HG03521 (cell line): ENCODE measurements around the gene BCAR1.
"Not testable (repeated sequence)": the region's sequence is repeated elsewhere in the genome, so short reads cannot be mapped to it uniquely, and the experiment has no call there.

Experiments used
- ATAC-seq: cut with Tn5 transposase; IDR thresholded peaks from one replicate; pipeline ENCODE4 v1.9.1; 2021; ENCODE audit warnings: mild to moderate bottlenecking, moderate library complexity; ENCODE audit not compliant: unreplicated experiment

BCAR1 gene, protein sequence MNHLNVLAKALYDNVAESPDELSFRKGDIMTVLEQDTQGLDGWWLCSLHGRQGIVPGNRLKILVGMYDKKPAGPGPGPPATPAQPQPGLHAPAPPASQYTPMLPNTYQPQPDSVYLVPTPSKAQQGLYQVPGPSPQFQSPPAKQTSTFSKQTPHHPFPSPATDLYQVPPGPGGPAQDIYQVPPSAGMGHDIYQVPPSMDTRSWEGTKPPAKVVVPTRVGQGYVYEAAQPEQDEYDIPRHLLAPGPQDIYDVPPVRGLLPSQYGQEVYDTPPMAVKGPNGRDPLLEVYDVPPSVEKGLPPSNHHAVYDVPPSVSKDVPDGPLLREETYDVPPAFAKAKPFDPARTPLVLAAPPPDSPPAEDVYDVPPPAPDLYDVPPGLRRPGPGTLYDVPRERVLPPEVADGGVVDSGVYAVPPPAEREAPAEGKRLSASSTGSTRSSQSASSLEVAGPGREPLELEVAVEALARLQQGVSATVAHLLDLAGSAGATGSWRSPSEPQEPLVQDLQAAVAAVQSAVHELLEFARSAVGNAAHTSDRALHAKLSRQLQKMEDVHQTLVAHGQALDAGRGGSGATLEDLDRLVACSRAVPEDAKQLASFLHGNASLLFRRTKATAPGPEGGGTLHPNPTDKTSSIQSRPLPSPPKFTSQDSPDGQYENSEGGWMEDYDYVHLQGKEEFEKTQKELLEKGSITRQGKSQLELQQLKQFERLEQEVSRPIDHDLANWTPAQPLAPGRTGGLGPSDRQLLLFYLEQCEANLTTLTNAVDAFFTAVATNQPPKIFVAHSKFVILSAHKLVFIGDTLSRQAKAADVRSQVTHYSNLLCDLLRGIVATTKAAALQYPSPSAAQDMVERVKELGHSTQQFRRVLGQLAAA

DNA sequence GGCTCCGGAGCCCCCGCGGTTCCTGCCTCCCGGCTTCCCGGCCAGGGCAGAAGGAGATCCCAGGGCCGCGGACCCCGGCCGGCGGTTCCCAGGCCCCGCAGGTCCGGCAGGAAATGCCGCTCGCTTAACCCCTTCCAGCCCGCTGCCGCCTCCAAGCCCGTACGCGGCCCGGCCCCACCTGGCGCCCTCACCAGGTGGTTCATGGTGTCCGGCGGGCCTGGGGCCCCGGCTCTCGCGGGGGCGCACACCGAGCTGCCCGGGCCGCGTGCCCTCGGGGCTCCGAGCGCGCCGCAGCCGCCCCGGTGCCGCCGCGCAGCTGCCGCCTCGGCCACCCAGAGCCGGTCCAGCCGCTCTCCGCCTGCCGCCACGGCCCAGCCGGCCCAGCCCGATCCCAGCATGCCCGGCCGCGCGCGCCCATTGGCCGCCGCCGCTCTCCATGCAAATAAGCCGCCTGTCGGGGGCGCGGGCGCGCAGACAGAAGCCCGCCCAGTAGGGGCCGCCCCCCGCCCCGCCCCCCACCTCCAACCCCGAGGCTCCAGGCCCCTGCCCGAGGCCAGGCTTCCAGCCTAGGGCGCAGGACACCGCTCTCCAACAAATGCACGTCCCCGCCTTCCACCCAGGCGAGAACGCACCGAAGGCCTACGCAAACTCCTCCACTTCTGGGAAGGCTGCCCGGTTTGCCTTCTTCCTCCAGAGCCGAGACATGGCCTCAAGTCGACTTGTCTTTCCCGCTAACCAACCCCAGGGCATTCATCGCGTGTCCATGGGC is at the start of gene BCAR1:
TSS of gene BCAR1 (minus strand) at position 345 of the 769 bp plus-strand sequence. CDS start at position 203, 142 bp downstream.
- peak; percentile 57 for ATAC-seq

DNA sequence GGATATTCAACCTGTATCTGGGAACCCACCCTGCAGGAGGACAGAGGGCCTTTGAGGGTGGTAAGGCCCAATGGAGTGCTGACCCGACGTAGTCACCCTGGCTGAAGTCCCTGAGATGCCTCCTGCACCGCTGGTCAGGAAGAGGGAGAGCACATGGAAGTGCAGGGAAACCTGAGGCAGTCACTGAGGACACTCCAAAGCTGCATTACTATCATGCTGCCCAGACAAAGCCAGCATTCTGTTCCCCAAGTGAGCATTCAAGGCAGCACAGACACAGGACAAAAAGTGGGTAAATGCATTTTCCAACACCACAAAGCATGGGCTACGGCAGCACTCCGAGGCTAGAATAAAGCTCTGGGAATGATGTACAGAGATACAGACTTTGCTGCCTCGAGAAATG is 46.8 kb upstream of the BCAR1 start:
- ATAC-seq: no peak

DNA sequence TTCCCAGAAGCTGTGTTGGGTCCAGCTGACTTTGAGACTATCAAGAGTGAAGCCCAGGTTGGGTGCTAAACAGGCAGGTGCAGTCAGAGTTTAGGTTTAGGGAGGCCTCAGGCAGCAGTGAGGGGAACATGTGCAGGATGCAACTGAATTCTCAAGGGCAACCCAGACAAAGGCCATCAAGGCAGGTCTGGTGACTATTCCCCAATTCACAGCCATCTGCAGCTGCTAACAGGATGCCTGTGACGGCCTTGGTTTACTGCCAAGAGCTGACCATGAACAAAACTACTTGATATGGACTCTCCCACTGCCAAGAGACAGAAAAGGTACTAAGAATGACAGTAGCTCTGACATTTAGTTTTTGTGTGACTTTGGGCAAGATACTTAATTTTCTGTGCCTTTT is 45.2 kb upstream of the BCAR1 start:
- ATAC-seq: no peak

DNA sequence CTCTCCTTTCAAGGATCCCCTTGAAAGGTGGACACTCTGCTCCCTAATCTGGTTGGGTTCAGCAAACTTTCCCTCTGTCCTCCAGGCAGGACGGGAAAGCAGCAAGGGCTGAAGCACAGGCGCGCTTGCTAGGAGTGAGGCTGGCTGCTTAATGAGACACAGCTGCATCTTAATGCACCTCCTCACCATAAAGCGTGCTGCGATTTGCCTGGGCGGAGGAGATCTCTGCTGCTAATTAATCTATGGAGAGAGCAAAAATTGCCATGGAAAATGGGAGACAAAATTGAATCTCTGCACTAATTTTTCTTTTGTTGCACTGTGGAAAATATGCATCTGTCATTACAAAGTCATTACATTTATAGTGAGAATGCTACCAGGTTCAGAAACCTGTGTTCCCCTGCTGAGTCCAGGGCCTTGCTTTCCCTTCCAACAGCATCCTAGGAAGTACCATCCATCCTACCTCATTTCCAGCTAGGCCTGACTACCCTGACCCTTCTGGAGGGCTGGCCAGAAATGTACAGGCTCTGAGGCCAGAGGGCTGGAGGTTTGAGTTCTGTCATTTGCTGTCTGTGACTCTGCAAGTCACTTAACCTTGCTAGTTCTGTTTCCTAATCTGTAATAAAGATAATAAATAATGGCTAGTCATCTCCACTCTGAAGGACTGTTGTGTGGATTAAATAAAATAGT is 43.5 kb upstream of the BCAR1 start:
- ATAC-seq: no peak

DNA sequence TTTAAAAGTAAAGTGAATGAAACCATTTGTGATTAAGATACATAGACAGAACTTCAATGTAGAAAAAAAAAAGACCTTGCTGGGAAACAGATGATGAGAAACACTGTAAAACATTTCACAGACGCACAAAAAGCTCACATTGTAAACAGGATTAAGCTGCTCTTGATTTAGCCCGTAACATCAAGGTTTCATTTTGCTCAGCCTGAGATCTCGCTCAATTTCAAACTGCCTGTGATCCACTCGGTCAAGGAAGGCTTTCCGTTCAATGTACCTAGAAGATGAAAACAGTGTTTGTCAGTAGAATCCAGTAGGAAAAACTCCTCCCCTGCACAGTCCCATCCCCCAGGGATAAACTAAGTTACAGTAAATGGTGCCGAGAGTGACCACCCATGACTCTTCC is 42.3 kb upstream of the BCAR1 start:
- no peak for ATAC-seq

DNA sequence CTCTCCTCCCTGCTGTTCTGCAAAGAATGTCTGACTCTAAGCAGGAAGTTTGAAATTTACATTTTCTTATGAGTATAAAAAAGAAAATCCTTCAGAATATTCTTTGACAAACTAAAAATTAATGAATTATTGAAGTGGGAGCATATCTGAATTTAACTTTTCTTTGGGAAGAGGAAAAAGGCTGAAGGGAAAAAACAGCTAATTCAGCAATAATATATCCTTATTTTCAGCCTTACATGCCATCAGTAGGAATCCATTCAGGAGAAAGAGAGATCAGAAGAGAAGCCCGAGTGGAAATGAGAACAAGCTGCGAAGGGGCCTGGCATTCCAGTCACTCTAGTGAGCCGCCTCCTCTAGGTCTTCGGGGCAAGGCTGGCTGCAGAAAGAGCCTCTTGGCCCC is 41.7 kb upstream of the BCAR1 start:
- no peak for ATAC-seq

DNA sequence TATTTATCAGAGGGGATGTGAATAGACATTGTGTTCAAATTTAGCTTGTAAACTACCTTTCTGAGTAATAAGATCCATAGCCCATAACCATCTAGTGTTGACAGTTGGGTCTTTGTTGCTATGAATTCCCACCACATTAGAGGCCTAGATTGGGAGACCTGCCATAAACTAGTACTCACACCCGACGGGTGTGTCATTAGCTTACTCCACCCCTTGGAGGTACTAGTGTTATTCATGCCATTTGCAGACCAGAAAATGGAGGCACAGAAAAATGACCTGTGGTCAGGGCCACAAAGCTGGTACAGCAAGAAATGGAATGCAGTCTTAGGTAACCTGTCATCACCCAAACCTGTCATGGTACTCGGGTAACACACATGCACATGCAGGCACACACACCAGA is 41.3 kb upstream of the BCAR1 start:
- ATAC-seq: no peak

DNA sequence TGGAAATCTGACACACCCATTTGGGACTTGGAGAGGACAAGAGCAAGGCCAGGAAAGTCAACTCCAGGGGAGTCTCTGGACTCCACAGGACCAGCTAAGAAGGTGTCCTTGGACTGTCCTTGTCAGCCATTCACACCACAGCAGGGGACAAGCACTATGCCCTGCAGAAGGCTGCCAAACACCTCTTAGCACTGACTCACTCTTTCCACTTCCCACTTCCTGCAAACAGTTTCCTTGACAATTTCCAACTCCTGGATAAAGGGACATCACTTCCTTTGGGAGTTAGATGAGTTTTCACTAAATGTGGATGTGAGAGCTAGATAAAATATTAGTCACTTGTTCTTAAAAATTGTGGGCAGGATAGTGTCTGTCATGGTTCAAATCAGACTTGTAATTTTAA is 37.8 kb upstream of the BCAR1 start:
- no peak for ATAC-seq

DNA sequence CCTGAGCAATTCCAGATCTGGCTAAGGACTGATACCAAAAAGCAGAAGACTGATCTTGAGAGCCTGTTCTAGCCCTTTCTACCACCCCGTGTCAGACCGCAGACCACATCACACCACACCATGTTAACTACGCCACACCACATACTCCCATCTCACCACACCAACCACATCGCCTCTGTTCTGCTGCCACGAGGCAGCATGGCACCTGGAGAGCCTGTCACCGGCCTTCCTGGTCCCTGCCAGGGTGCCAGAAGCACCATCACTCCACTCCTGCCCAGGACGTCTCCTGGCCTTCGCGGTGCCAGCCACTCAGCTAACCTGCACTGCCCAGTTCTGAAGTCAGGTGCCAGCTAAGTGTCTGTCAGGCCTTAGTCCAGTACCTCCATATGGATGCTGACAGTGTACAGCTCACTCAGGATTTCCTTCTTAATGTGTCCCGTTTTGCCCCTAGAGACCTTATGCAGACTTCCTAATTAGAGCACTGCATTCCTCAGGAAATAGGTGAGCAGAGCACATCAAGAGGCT is 37.2 kb upstream of the BCAR1 start:
- no peak for ATAC-seq

DNA sequence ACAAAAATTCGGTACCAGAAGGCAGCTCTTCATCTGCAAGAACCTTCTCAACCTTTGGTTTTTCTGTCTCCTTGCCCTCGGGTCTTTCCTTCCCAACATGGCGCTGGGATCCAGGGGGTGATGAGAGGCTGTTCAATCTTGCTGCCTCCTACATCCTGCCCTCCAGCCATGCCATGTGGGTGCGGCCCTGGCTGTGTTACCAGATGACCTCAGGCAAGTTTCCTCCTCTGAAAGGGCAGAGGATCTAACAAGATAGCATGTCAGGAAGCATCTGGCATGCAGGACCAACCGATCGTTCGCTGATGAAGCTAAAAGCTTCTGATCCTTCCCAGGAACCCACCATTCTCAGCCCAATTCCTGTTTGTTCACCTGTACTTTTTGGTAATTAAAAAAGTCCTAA is 36.8 kb upstream of the BCAR1 start:
- no peak for ATAC-seq

DNA sequence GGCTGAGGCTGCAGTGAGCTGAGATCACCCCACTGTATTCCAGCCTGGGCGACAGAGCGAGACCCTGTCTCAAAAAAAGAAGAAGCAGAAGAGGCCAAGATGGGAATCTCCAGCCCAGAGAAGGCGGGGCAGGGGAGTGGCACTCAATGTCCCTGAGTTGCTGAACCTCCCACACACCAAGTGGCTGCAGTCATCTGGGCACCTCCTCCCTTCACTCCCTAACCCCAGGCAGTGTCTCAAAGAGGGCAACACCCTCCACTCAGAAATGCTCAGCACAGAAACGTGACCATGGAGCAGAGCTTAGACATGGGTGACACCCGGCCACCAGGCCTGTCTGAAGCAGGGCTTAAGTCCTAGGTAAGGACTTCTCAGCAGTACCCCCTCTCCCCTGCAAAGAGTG is 36.3 kb upstream of the BCAR1 start:
- ATAC-seq: no peak

DNA sequence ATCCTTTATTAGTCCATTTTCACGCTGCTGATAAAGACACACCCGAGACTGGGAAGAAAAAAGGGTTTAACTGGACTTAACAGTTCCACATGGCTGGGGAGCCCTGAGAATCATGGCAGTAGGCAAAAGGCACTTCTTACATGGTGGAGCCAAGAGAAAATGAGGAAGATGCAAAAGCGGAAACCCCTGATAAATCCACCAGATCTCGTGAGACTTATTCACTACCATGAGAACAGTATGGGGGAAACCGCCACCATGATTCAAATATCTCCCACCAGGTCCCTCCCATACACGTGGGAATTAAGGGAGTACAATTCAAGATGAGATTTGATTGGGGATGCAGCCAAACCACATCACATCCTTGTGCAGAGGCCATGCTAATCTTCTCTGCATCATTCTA is 35.0 kb upstream of the BCAR1 start:
- ATAC-seq: no peak

DNA sequence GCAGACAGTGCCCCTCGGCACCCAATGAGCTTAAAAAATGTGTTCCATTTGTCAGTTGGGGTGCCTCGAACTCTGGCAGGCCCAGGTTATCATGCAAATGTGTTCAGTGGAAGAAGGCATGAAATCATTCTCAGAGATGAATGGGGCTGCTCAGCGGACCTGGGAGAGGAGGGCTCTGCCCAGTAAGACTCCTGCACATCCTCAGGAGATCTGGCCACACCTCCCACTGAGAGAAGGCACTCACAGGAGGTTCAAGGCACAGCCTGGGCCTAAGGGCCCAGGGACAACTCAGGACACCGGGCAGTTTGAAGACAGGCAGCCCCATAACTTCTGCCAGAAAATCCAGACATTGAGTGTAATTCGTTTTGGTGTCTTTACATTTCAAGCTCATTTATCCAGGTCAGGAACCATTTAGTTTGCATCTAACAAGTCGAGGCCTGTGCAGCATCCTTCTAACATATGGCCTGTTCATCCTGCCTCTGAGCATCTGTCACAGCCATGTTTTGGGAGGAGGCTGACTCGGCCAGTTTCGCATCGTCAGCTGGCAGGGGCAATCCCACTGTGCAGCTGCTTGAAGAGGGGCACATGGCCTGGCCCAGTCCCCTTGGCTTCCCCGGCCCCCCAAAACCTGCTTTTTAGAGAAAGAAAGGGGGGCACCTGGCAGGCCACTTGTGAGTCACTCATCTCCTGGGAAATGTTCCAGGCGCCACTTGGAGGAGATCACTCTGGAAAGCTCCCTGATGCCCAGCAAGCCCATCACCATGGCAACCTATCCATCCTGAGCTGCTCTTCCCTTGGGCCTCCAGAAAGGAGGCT is 31.2 kb upstream of the BCAR1 start:
- ATAC-seq: no peak

DNA sequence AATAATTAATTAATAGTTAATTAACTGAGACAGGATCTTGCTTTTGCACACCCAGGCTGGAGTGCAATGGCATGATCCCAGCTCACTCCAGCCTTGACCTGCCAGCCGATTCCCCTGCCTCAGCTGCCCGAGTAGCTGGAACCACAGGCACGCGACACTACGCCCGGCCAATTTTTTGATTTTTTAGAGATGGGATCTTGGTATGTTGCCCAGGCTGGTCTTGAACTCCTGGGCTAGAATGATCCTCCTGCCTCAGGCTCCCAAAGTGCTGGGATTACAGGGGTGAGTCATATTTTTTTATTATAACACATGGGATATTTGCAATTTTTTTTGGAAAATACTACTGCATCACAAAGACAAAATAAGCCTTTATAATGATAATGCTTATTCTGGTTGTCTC is 30.4 kb upstream of the BCAR1 start:
- ATAC-seq: no peak

DNA sequence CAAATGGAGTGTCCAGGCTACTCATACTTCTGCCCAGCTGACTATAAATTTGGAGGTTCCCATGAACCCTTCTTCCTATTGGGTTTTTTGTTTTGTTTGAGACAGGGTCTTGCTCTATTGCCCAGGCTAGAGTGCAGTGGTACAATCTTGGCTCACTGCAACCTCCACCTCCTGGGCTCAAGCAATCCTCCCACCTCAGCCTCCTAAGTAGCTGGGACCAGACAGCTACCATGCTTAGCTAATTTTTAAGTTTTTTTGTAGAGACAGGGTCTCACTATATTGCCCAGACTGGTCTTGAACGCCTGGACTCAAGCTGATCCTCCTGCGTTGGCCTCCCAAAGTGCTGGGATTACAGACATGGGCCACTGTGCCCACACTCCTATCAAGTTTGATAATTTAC is 29.6 kb upstream of the BCAR1 start:
- ATAC-seq: not testable (repeated sequence)

DNA sequence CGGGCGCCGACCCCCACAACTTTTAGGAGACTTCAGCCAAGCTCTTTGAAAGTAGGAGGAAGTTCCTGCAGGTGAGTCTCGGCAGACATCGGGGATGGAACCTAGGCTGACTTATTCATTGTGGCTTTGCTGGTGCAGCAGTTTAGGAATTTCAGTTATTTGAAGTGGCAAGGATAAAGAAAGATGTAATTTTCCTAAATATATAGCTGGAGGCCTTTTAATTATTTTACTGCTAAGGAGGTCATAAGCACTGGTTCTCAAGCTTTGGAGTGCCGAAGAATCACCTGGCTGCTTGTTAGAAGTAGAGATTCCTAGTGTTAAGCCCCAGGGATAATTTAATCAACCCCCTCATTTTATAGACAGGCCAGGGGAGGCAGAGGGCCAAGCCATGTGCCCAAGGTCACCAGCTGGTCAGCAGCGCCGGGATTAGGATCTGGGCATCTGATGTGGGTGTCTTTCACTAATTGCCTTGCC is 28.9 kb upstream of the BCAR1 start:
- no peak for ATAC-seq

DNA sequence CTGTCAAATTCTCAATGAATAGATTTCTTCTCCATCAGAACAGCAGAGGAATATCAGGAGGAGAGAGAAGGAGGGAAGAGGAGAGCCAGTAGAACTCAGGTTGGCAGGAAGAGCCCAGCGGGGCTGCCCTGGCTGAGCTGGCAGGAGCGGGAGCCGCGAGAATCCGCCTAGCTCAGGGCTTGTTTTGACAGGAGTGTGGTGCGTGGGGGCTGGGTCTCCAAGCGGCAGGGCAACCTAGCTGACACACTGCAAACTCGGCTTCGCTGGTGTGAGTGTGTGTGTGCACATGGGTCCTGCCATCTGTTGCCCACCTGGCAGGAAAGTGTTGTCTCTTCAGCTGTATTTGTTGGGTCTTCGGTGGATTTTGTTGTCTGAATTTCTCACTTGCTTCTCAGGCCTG is 27.9 kb upstream of the BCAR1 start:
- no peak for ATAC-seq

DNA sequence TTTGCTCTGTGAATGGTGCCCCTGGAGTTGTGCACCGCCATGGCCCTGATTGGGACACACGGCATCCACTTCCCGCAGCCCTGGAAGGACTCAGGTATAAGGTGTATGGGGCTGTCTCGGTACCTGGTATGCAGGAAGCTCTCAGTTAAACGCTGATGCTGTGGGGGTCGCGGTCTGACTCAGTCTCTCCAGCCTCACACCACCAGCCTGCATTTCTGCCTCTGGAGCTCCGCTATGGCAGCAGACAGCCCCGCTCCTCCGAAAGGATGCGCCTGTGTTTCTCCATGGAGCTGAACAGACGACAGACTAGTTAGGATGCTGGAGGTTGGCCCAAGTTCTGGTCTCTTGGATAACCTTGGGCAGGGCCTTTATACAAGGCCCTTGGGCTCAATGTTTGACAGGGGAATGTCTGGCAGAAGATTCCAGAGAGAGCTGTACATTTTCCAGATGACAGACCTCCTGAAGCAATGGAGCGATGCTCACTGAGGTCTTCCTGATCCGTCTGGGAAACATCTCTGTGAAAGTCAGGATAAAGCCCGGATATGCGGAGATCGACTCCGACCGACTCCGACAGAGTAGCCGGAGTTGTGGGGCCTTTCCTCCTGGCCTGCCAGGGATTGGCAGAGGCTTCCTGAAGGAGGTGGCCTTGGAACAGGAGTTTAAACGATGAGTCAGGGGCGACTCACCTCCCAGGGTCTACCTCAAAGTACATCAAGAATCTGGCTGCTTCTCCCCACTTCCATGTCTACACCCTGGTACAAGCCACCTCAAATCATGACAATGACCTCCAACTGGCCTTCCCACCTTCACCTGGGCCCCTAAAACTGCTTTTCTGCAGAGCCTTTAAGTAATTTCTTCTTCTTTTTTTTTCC is 21.9 kb upstream of the BCAR1 start:
- no peak for ATAC-seq

DNA sequence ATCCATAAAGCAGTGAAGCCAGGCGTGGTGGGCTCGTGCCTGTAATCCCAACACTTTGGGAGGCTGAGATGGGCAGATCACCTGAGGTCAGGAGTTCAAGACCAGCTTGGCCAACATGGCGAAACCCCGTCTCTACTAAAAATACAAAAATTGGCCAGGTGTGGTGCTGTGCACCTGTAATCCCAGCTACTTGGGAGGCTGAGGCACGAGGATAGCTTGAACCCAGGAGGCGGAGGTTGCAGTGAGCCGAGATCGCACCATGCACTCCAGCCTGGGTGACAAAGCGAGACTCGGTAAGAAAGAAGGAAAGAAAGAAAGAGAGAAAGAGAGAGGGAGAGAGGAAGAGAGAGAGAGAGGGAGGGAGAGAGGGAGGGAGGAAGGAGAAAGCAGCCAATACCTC is 21.2 kb upstream of the BCAR1 start:
- not testable (repeated sequence) for ATAC-seq
